Endodermal cell (in vitro differentiated cells): ENCODE results near the gene IP6K3. TPM values are rescaled to one million over a fixed set of nuclear protein-coding genes. Genes with fewer than 3 reads are reported as not detected.

Experiments used
- DNase-seq: peaks from one replicate; pipeline ENCODE4 v3.0.0-alpha.2; 2017
- H3K27ac ChIP-seq: 2 replicates; pipeline ENCODE4 v1.5.1; 2013; ENCODE audit warnings: mild to moderate bottlenecking, low read depth, low read length, moderate library complexity
- H3K27me3 ChIP-seq: 2 replicates; pipeline ENCODE4 v1.6.1; 2013; ENCODE audit warnings: mild to moderate bottlenecking, low read length, moderate library complexity; ENCODE audit not compliant: insufficient read depth, control insufficient read depth, poor library complexity, severe bottlenecking
- H3K36me3 ChIP-seq: 2 replicates; pipeline ENCODE4 v1.7.0; 2013; ENCODE audit warnings: mild to moderate bottlenecking, low read length, moderate library complexity; ENCODE audit not compliant: control insufficient read depth, insufficient read depth
- H3K4me1 ChIP-seq: one replicate; pipeline ENCODE4 v1.7.0; 2013; ENCODE audit warnings: low read length; ENCODE audit not compliant: control insufficient read depth, insufficient read depth
- H3K4me3 ChIP-seq: 2 replicates; pipeline ENCODE4 v1.5.1; 2013; ENCODE audit warnings: mild to moderate bottlenecking, low read length, moderate library complexity
- H3K9ac ChIP-seq: 2 replicates; pipeline ENCODE4 v1.6.1; 2013; ENCODE audit warnings: mild to moderate bottlenecking, low read length, moderate library complexity; ENCODE audit not compliant: poor library complexity, severe bottlenecking; ENCODE audit errors: extremely low read depth
- H3K9me3 ChIP-seq: 2 replicates; pipeline ENCODE4 v1.6.1; 2013; ENCODE audit warnings: mild to moderate bottlenecking, low read length, moderate library complexity; ENCODE audit not compliant: control insufficient read depth
- H3K27ac Mint-ChIP-seq: 2 replicates; pipeline ENCODE4 v1.8.0; 2020; ENCODE audit warnings: mixed read lengths
- H3K27me3 Mint-ChIP-seq: 2 replicates; pipeline ENCODE4 v1.8.0; 2021; ENCODE audit warnings: mild to moderate bottlenecking, mixed read lengths; ENCODE audit not compliant: insufficient read depth
- H3K36me3 Mint-ChIP-seq: 2 replicates; pipeline ENCODE4 v1.8.0; 2020; ENCODE audit warnings: low read depth, mixed read lengths
- H3K4me1 Mint-ChIP-seq: 2 replicates; pipeline ENCODE4 v1.8.0; 2020; ENCODE audit warnings: mixed read lengths
- H3K4me3 Mint-ChIP-seq: 2 replicates; pipeline ENCODE4 v1.8.0; 2020; ENCODE audit warnings: mild to moderate bottlenecking, moderate library complexity, mixed read lengths
- H3K9me3 Mint-ChIP-seq: 2 replicates; pipeline ENCODE4 v1.8.0; 2020; ENCODE audit warnings: mild to moderate bottlenecking, mixed read lengths
- WGBS, 2 experiments: methylation state at CpG; one replicate each; pipeline versions ENCODE4 v1.1.5 to v1.1.7; 2013; ENCODE audit warnings: missing lambda C conversion rate in 2 of 2, mixed read lengths in 1 of 2; ENCODE audit not compliant: insufficient coverage in 1 of 2, insufficient read length in 1 of 2; 5-methylcytosine and 5-hydroxymethylcytosine counted together
- total RNA-seq, 2 donors: library from RNA; stranded (reverse); fragmentation: NEBNext Ultra II Directional in 1 of 2; extraction: Animal tissue kit (Norgen Biotek cat#: 25700) in 1 of 2; gene quantifications; 2 replicates in 1 of 2; 3 replicates in 1 of 2; pipeline ENCODE4 v1.2.1, GENCODE V29; 2021
- TF ChIP-seq, protein P1 (sequence below): fragments of 200-600 bp; sonication (generic); conservative IDR thresholded peaks from 2 replicates; pipeline ENCODE4 v1.5.0; 2021; ENCODE audit warnings: antibody characterized with exemption, mild to moderate bottlenecking

Gene IP6K3
- total RNA-seq, 2 donors from 2014 or later = not detected

DNA sequence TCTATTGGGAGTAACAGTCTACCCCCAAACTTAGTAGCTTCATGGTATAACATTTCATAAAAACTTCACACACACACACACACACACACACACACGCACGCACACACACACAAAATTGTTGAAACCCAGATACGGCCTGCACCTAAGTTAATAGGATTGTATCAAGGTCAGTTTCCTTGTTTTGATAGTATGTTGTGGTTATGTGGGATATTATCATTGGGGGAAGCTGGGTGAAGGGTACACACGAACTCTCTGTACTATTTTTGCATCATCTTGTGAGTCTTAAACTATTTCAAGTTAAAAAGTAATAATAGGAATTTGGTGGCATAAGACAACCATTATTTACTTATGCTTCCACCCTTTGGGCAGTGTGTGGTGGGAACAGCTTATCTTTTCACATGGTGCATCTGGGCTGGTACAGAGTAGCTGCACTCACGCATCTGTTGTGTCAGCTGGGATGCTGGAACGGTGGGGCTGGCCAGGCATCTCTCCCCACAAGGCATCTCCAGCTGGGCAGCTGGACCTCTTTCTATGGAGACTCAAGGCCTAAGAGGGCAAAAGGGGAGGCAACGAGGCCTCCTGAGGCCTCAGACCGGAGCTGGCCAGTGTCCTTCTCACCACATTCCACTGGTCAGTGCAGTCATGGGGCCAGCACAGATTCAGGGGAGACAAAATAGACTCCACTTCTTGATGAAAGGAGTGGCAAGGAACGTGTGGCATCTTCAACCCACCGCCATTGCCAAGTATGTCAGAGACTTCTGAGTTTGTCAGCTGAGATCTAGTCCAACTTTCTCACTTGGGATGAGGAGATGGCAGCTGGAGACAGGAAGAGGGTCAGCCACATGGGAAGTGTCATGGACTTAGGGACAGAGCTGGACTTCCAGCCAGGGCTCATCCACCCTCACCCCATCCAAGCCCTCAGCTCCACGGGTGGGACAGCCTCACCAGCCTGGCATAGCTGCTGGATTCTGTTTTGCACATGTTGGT lies 20.5 kb upstream of the IP6K3 start:
- Mint-ChIP-seq H3K27ac (no peak overlapping the region), H3K4me3 (no peak overlapping the region), H3K4me1 (peaks cover 23% of the 10 kb centered on the region), H3K27me3 (peaks cover 8% of the 10 kb centered on the region), H3K9me3 (peaks cover 6% of the 10 kb centered on the region), H3K36me3 (peaks cover under 1% of the 10 kb centered on the region)
- no peak overlapping the region for H3K27ac ChIP-seq
- no peak for DNase-seq
- H3K27me3 ChIP-seq = no peaks in the 10 kb centered on the region
- H3K4me3 ChIP-seq = no peak overlapping the region
- H3K4me1 ChIP-seq = peaks cover 7% of the 10 kb centered on the region
- no peak overlapping the region for H3K9ac ChIP-seq
- WGBS, 2 experiments = 92 to 95% methylated on average over 7 to 11 of the region's 11 CpGs
- H3K36me3 ChIP-seq = peaks cover under 1% of the 10 kb centered on the region
- TF ChIP-seq, protein P1, sequence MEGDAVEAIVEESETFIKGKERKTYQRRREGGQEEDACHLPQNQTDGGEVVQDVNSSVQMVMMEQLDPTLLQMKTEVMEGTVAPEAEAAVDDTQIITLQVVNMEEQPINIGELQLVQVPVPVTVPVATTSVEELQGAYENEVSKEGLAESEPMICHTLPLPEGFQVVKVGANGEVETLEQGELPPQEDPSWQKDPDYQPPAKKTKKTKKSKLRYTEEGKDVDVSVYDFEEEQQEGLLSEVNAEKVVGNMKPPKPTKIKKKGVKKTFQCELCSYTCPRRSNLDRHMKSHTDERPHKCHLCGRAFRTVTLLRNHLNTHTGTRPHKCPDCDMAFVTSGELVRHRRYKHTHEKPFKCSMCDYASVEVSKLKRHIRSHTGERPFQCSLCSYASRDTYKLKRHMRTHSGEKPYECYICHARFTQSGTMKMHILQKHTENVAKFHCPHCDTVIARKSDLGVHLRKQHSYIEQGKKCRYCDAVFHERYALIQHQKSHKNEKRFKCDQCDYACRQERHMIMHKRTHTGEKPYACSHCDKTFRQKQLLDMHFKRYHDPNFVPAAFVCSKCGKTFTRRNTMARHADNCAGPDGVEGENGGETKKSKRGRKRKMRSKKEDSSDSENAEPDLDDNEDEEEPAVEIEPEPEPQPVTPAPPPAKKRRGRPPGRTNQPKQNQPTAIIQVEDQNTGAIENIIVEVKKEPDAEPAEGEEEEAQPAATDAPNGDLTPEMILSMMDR = no peak
- H3K9me3 ChIP-seq = no peaks in the 10 kb centered on the region

DNA sequence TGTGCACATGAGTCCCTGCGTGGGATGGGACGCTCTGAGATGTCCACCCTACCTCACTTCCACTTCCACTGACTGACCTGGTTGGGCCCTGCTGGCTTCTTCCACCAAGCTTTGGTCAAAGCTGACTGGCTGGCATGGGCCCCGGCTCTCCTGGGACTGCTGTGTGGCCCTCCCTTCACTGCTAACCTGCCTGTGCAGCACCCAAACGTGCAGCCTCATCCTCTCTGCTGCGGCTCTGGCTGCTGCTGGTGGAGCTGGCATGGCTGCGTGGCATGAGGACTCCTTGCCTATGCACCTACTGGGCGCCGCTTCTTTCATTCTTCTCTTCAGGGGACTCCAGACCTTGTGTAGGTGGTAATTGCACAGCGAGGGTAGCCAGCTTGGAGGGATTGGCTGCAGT lies 18.7 kb upstream of the IP6K3 start:
- 93 to 94% methylated on average over 7 to 9 of the region's 9 CpGs for WGBS, 2 experiments
- no peak for DNase-seq
- Histone ChIP-seq H3K4me1 (no peaks in the 10 kb centered on the region), H3K9ac (no peak overlapping the region), H3K27ac (no peak overlapping the region), H3K36me3 (no peaks in the 10 kb centered on the region), H3K27me3 (no peaks in the 10 kb centered on the region), H3K9me3 (no peaks in the 10 kb centered on the region), H3K4me3 (no peak overlapping the region)
- Mint-ChIP-seq H3K27ac (no peak overlapping the region), H3K27me3 (peaks cover 8% of the 10 kb centered on the region), H3K4me3 (no peak overlapping the region), H3K4me1 (peaks cover 6% of the 10 kb centered on the region), H3K9me3 (peaks cover 6% of the 10 kb centered on the region), H3K36me3 (no peaks in the 10 kb centered on the region)
- TF ChIP-seq, protein P1 = no peak

DNA sequence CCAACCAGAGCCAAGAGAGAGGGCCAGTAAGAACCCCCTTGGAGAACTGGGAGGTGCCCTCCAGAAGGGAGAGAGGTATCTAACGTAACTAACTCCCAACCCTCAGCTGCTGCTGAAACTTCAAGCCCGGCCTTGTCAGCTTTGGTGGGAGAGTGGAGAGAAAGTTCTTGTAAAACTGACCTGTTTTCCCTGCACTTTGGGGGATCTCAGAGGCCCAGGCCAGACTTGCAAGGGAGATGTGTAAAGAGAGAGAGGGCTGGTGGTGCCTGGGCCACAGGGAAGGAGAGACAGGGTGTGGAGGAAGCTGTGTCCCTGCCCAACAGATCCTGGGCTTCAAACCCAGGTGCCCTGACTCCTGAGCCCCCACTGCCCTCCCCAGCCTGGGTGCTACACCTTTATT lies 17.3 kb upstream of the IP6K3 start:
- no peak overlapping the region for H3K27ac ChIP-seq
- Mint-ChIP-seq H3K9me3 (peaks cover 6% of the 10 kb centered on the region), H3K36me3 (no peaks in the 10 kb centered on the region), H3K27ac (no peak overlapping the region), H3K4me3 (no peak overlapping the region), H3K4me1 (no peaks in the 10 kb centered on the region), H3K27me3 (peaks cover 8% of the 10 kb centered on the region)
- no peak overlapping the region for H3K4me3 ChIP-seq
- WGBS, 2 experiments = 95% methylated on average over 2 of the region's 2 CpGs; no CpG with 5 or more reads in 1 of the 2 experiments
- TF ChIP-seq, protein P1 = no peak
- no peaks in the 10 kb centered on the region for H3K36me3 ChIP-seq
- DNase-seq = no peak
- no peaks in the 10 kb centered on the region for H3K9me3 ChIP-seq
- H3K9ac ChIP-seq = no peak overlapping the region
- H3K4me1 ChIP-seq = no peaks in the 10 kb centered on the region
- no peaks in the 10 kb centered on the region for H3K27me3 ChIP-seq
